A673 (cell line): ENCODE results near the gene WDR72. TPM values are rescaled to one million over a fixed set of nuclear protein-coding genes. Genes with fewer than 3 reads are reported as not detected.

Experiments
- BruUV-seq: library from RNA; stranded (reverse); fragments of 400-500 nt; replicated peaks from 2 replicates; lab custom pipeline; 2021; lab: Mats Ljungman, UMichigan
- CTCF ChIA-PET: fragments of 300-600 bp; sonication (Branson Sonifier 250); formaldehyde crosslinking; loops from one replicate; lab custom pipeline; 2022; ENCODE audit warnings: antibody characterized with exemption; lab: Charles Lee
- POLR2A ChIA-PET: fragments of 300-600 bp; sonication (Branson Sonifier 250); formaldehyde crosslinking; loops from one replicate; lab custom pipeline; 2022; ENCODE audit warnings: antibody characterized with exemption; ENCODE audit not compliant: low non-redundant PET; lab: Charles Lee
- DNase-seq: peaks from one replicate; pipeline ENCODE4 v3.0.0-alpha.2; 2015; ENCODE audit warnings: low spot score
- H3K27ac ChIP-seq: fragments of 200-600 bp; sonication (generic); 2 replicates; pipeline ENCODE4 v1.5.1; 2016; ENCODE audit warnings: mixed run types, low read depth, mild to moderate bottlenecking, mixed read lengths, antibody characterized with exemption, low read length; ENCODE audit not compliant: poor library complexity, severe bottlenecking
- H3K27me3 ChIP-seq: fragments of 200-600 bp; sonication (generic); replicated peaks from 2 replicates; pipeline ENCODE4 v1.6.1; 2017; ENCODE audit warnings: mixed run types, low read depth, mild to moderate bottlenecking, mixed read lengths, antibody characterized with exemption, low read length; ENCODE audit not compliant: insufficient read depth, poor library complexity
- H3K36me3 ChIP-seq: fragments of 200-600 bp; sonication (generic); 2 replicates; pipeline ENCODE4 v1.6.1; 2016; ENCODE audit warnings: mixed run types, mild to moderate bottlenecking, mixed read lengths, antibody characterized with exemption, low read length; ENCODE audit not compliant: insufficient read depth, poor library complexity, severe bottlenecking
- H3K4me1 ChIP-seq: fragments of 200-600 bp; sonication (generic); 2 replicates; pipeline ENCODE4 v1.6.1; 2017; ENCODE audit warnings: mixed run types, mild to moderate bottlenecking, mixed read lengths, antibody characterized with exemption, low read length; ENCODE audit not compliant: insufficient read depth, poor library complexity, severe bottlenecking
- H3K4me3 ChIP-seq: fragments of 200-600 bp; sonication (generic); 2 replicates; pipeline ENCODE4 v1.5.1; 2016; ENCODE audit warnings: low read depth, mixed run types, mild to moderate bottlenecking, mixed read lengths, low read length; ENCODE audit not compliant: poor library complexity, severe bottlenecking
- H3K9me3 ChIP-seq: fragments of 200-600 bp; sonication (generic); 2 replicates; pipeline ENCODE4 v1.6.1; 2016; ENCODE audit warnings: mixed run types, low read depth, mild to moderate bottlenecking, mixed read lengths, antibody characterized with exemption, low read length; ENCODE audit not compliant: poor library complexity, severe bottlenecking
- EZH2 ChIP-seq: fragments of 200-600 bp; sonication (generic); IDR thresholded peaks from 2 replicates; pipeline ENCODE4 v1.6.1; 2017; ENCODE audit warnings: borderline replicate concordance, low read depth, mild to moderate bottlenecking, mixed read lengths, antibody characterized with exemption, low read length; ENCODE audit not compliant: poor library complexity, severe bottlenecking
- intact Hi-C: fragments of 100-400 bp; cut with micrococcal nuclease; formaldehyde crosslinking; loops from one replicate; pipeline ENCODE4 v1.10.0; 2022; ENCODE audit not compliant: unreplicated experiment
- total RNA-seq: library from RNA; stranded (reverse); gene quantifications from 2 replicates; pipeline ENCODE4 v1.2.3, GENCODE V29; 2021
- TF ChIP-seq, protein P1 (sequence below): fragments of 300-800, 200-600 bp; sonication (generic); conservative IDR thresholded peaks from 2 replicates; pipeline ENCODE4 v1.5.1; 2017; ENCODE audit warnings: low read depth, mild to moderate bottlenecking, antibody characterized with exemption, low read length, moderate library complexity, mixed read lengths

WDR72 gene
- total RNA-seq, 1 experiment from 2014 or later: not detected

DNA sequence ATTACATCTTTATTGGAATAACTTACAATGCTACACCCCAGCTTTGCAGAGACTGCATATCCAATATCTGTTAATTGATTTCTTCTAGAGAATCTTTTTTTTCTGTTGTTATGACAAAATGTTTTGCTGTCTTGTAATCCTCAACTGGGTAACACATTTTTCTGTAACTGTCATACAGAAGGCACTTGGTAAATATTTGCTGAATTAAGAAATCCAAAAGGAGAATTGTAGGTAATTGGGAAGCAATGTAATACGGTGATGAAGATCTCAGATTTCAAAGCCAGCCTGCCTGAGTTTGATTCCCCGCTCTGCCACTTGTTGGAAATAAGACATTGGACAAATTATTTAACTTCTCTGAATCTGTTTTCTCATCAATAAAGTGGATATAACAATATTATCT is 169.1 kb downstream of the WDR72 start:
- no peak for TF ChIP-seq EZH2
- TF ChIP-seq, protein P1, sequence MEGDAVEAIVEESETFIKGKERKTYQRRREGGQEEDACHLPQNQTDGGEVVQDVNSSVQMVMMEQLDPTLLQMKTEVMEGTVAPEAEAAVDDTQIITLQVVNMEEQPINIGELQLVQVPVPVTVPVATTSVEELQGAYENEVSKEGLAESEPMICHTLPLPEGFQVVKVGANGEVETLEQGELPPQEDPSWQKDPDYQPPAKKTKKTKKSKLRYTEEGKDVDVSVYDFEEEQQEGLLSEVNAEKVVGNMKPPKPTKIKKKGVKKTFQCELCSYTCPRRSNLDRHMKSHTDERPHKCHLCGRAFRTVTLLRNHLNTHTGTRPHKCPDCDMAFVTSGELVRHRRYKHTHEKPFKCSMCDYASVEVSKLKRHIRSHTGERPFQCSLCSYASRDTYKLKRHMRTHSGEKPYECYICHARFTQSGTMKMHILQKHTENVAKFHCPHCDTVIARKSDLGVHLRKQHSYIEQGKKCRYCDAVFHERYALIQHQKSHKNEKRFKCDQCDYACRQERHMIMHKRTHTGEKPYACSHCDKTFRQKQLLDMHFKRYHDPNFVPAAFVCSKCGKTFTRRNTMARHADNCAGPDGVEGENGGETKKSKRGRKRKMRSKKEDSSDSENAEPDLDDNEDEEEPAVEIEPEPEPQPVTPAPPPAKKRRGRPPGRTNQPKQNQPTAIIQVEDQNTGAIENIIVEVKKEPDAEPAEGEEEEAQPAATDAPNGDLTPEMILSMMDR: no peak
- BruUV-seq: no TSS peak
- POLR2A ChIA-PET: no interaction called here

DNA sequence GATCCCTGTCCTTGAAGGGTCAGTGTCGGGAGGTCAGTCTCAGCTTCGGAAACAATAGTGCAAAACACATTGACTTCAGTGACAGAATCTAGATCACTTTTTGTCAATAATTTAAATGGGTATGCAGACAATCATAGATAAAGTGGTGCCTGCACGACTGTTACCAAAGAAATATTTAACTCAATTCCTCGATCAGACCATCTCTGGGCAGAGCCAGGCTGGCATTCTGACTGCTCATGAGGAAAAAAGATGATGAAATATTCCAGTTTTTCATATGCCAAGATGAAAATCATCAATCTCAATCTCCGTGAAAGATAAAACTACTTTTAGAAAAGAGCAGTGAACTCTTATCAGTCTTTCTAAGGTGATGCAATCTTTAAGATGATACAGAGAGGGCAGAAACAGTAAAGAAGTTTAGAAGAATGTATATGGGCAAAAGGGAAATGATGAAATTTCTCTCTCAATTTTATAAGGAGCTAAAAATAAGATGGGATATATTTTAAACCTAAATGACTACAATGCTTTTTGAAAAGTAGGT is 169.9 kb downstream of the WDR72 start:
- no TSS peak for BruUV-seq
- Histone ChIP-seq H3K9me3 (no peaks in the 10 kb centered on the region), H3K4me1 (no peaks in the 10 kb centered on the region), H3K27me3 (no peaks in the 10 kb centered on the region), H3K27ac (no peak overlapping the region), H3K36me3 (no peaks in the 10 kb centered on the region), H3K4me3 (no peak overlapping the region)
- no peak for DNase-seq
- intact Hi-C loops: no loop called here
- no peak for TF ChIP-seq EZH2
- TF ChIP-seq, protein P1: no peak
- ChIA-PET POLR2A (interaction anchor here (0.5 kb wide), 1 partner anchor 1540 kb away, joined by 3 read pairs; no protein-coding TSS in a partner anchor), CTCF (no interaction called here)

More for the DNA sequence above, 169.1 kb downstream of the WDR72 start:
- CTCF ChIA-PET: no interaction called here
- no peaks in the 10 kb centered on the region for H3K27me3 ChIP-seq
- no peaks in the 10 kb centered on the region for H3K36me3 ChIP-seq
- no peak overlapping the region for H3K27ac ChIP-seq
- intact Hi-C loops: no loop called here
- DNase-seq: no peak
- no peak overlapping the region for H3K4me3 ChIP-seq
- no peaks in the 10 kb centered on the region for H3K4me1 ChIP-seq
- no peaks in the 10 kb centered on the region for H3K9me3 ChIP-seq

- Histone ChIP-seq H3K27ac (no peak overlapping the region), H3K4me3 (no peak overlapping the region), H3K9me3 (no peaks in the 10 kb centered on the region), H3K4me1 (no peaks in the 10 kb centered on the region), H3K36me3 (no peaks in the 10 kb centered on the region), H3K27me3 (no peaks in the 10 kb centered on the region)
- CTCF ChIA-PET: no interaction called here
- no TSS peak for BruUV-seq
- TF ChIP-seq EZH2: no peak
- TF ChIP-seq, protein P1: no peak
- POLR2A ChIA-PET: no interaction called here
- no peak for DNase-seq
- intact Hi-C loops: no loop called here
Observed at GRCh38 chr15:53588773-53589172, 170.7 kb downstream of the WDR72 start.
